T-helper 2 cell treated with Interferon-gamma antibody and Interleukin-4, amounts not matched to agents 5 μg/mL and 100 μg/mL, for 36 hours (primary cell): ENCODE results near the gene MAST1.

Source experiments
- DNase-seq: peaks from one replicate; pipeline ENCODE4 v3.0.0; 2021; ENCODE audit warnings: low spot score
- H3K27ac Mint-ChIP-seq: one replicate; pipeline ENCODE4 v1.8.0; 2021; ENCODE audit warnings: mild to moderate bottlenecking, mixed read lengths
- H3K27me3 Mint-ChIP-seq: one replicate; pipeline ENCODE4 v1.8.0; 2021; ENCODE audit warnings: low read depth, mixed read lengths
- H3K36me3 Mint-ChIP-seq: one replicate; pipeline ENCODE4 v1.8.0; 2021; ENCODE audit warnings: low read depth, mixed read lengths
- H3K4me1 Mint-ChIP-seq: one replicate; pipeline ENCODE4 v1.8.0; 2021; ENCODE audit warnings: low read depth, mixed read lengths
- H3K4me3 Mint-ChIP-seq: one replicate; pipeline ENCODE4 v1.8.0; 2022; ENCODE audit warnings: mild to moderate bottlenecking, moderate library complexity, mixed read lengths
- H3K9me3 Mint-ChIP-seq: one replicate; pipeline ENCODE4 v1.8.0; 2021; ENCODE audit warnings: mixed read lengths

MAST1 gene

GRCh38 chr19:12838182-12838885 lies at the start of gene MAST1:
Gene MAST1 (plus strand): TSS chr19:12838515. CDS start chr19:12838573, 58 bp downstream.
- Mint-ChIP-seq H3K4me1 (peaks cover 32% of the 10 kb centered on the region), H3K4me3 (peak within 1 kb of the TSS; percentile 70), H3K36me3 (no peaks in the 10 kb centered on the region), H3K27ac (peak within 1 kb of the TSS; percentile 16), H3K27me3 (peaks cover 74% of the 10 kb centered on the region), H3K9me3 (no peaks in the 10 kb centered on the region)
- peak; percentile 56 for DNase-seq

GRCh38 chr19:12788682-12789097 lies 49.6 kb upstream of the MAST1 start:
- DNase-seq: peak; percentile 26
- Mint-ChIP-seq H3K36me3 (peaks cover 7% of the 10 kb centered on the region), H3K9me3 (no peaks in the 10 kb centered on the region), H3K4me1 (peaks cover 21% of the 10 kb centered on the region), H3K27me3 (no peaks in the 10 kb centered on the region), H3K27ac (peak overlapping the region; percentile 95), H3K4me3 (peak overlapping the region; percentile 88)

- Mint-ChIP-seq H3K9me3 (no peaks in the 10 kb centered on the region), H3K36me3 (peaks cover 7% of the 10 kb centered on the region), H3K27me3 (no peaks in the 10 kb centered on the region), H3K4me3 (peak overlapping the region; percentile 88), H3K4me1 (peaks cover 24% of the 10 kb centered on the region), H3K27ac (peak overlapping the region; percentile 95)
- DNase-seq: peak; percentile 15
These were observed 49.0 kb upstream of the MAST1 start for GRCh38 chr19:12789098-12789903.

GRCh38 chr19:12789904-12790619 lies 48.3 kb upstream of the MAST1 start:
- H3K27me3 Mint-ChIP-seq: no peaks in the 10 kb centered on the region
- peak overlapping the region; percentile 95 for H3K4me3 Mint-ChIP-seq
- DNase-seq: peak; percentile 98
- peaks cover 30% of the 10 kb centered on the region for H3K4me1 Mint-ChIP-seq
- no peaks in the 10 kb centered on the region for H3K9me3 Mint-ChIP-seq
- H3K36me3 Mint-ChIP-seq: peaks cover 7% of the 10 kb centered on the region
- peak overlapping the region; percentile 91 for H3K27ac Mint-ChIP-seq

- peak overlapping the region; percentile 91 for H3K27ac Mint-ChIP-seq
- no peaks in the 10 kb centered on the region for H3K27me3 Mint-ChIP-seq
- peak overlapping the region; percentile 95 for H3K4me3 Mint-ChIP-seq
- H3K4me1 Mint-ChIP-seq: peaks cover 31% of the 10 kb centered on the region
- H3K36me3 Mint-ChIP-seq: peaks cover 7% of the 10 kb centered on the region
- H3K9me3 Mint-ChIP-seq: no peaks in the 10 kb centered on the region
- DNase-seq: peak; percentile 17
These were observed 47.5 kb upstream of the MAST1 start for GRCh38 chr19:12790628-12791344.

GRCh38 chr19:12791345-12792050 lies 46.8 kb upstream of the MAST1 start, which contains the start of gene JUNB:
Gene JUNB (plus strand): TSS chr19:12791486. CDS start chr19:12791772, 286 bp downstream.
- DNase-seq: peak; percentile 97
- Mint-ChIP-seq H3K27me3 (no peaks in the 10 kb centered on the region), H3K9me3 (no peaks in the 10 kb centered on the region), H3K4me3 (peak within 1 kb of the TSS; percentile 95), H3K27ac (peak within 1 kb of the TSS; percentile 98), H3K4me1 (peaks cover 38% of the 10 kb centered on the region), H3K36me3 (peaks cover 11% of the 10 kb centered on the region)

- Mint-ChIP-seq H3K27ac (peak overlapping the region; percentile 98), H3K36me3 (peaks cover 13% of the 10 kb centered on the region), H3K4me1 (peaks cover 38% of the 10 kb centered on the region), H3K9me3 (no peaks in the 10 kb centered on the region), H3K27me3 (no peaks in the 10 kb centered on the region), H3K4me3 (peak overlapping the region; percentile 95)
- DNase-seq: peak; percentile 76
These were observed 46.1 kb upstream of the MAST1 start for GRCh38 chr19:12792051-12792852.

GRCh38 chr19:12792853-12793289 lies 45.4 kb upstream of the MAST1 start:
- peak overlapping the region; percentile 98 for H3K27ac Mint-ChIP-seq
- peaks cover 38% of the 10 kb centered on the region for H3K4me1 Mint-ChIP-seq
- no peak for DNase-seq
- peak overlapping the region; percentile 95 for H3K4me3 Mint-ChIP-seq
- no peaks in the 10 kb centered on the region for H3K9me3 Mint-ChIP-seq
- H3K27me3 Mint-ChIP-seq: no peaks in the 10 kb centered on the region
- peaks cover 13% of the 10 kb centered on the region for H3K36me3 Mint-ChIP-seq

- peak overlapping the region; percentile 95 for H3K4me3 Mint-ChIP-seq
- H3K27ac Mint-ChIP-seq: peak overlapping the region; percentile 98
- no peaks in the 10 kb centered on the region for H3K9me3 Mint-ChIP-seq
- H3K4me1 Mint-ChIP-seq: peaks cover 34% of the 10 kb centered on the region
- H3K27me3 Mint-ChIP-seq: no peaks in the 10 kb centered on the region
- DNase-seq: peak; percentile 95
- peaks cover 13% of the 10 kb centered on the region for H3K36me3 Mint-ChIP-seq
These were observed 44.8 kb upstream of the MAST1 start for GRCh38 chr19:12793290-12794195.

- Mint-ChIP-seq H3K36me3 (peaks cover 15% of the 10 kb centered on the region), H3K4me3 (peak overlapping the region; percentile 79), H3K27me3 (no peaks in the 10 kb centered on the region), H3K9me3 (no peaks in the 10 kb centered on the region), H3K4me1 (peaks cover 29% of the 10 kb centered on the region), H3K27ac (peak overlapping the region; percentile 94)
- no peak for DNase-seq
These were observed 43.9 kb upstream of the MAST1 start for GRCh38 chr19:12794196-12794941.

GRCh38 chr19:12794971-12795381 lies 43.3 kb upstream of the MAST1 start:
- no peak for DNase-seq
- Mint-ChIP-seq H3K27ac (no peak overlapping the region), H3K36me3 (peaks cover 15% of the 10 kb centered on the region), H3K27me3 (no peaks in the 10 kb centered on the region), H3K9me3 (no peaks in the 10 kb centered on the region), H3K4me3 (peak overlapping the region; percentile 79), H3K4me1 (peaks cover 31% of the 10 kb centered on the region)
